Fibroblast of skin of back (primary cell): ENCODE results near the gene PIGT. TPM values are rescaled to one million over a fixed set of nuclear protein-coding genes. Genes with fewer than 3 reads are reported as not detected.
A peak's percentile ranks its signal among the peaks of the same experiment; 100 is the strongest.

Experiments used
- DNase-seq: peaks from one replicate; pipeline ENCODE4 v3.0.0-alpha.2; 2013
- polyA plus RNA-seq, 2 experiments: library from polyadenylated mRNA; unstranded; fragments of 120-200 nt; gene quantifications; one replicate each; pipeline ENCODE4 v1.2.1, GENCODE V29; 2013; ENCODE audit not compliant: insufficient read length in 2 of 2

PIGT gene
- 161 TPM for polyA plus RNA-seq (2013, experiment 1 of 2; ENCODE audit: insufficient read length)
- polyA plus RNA-seq (2013, experiment 2 of 2; ENCODE audit: insufficient read length), result 157 TPM

DNA sequence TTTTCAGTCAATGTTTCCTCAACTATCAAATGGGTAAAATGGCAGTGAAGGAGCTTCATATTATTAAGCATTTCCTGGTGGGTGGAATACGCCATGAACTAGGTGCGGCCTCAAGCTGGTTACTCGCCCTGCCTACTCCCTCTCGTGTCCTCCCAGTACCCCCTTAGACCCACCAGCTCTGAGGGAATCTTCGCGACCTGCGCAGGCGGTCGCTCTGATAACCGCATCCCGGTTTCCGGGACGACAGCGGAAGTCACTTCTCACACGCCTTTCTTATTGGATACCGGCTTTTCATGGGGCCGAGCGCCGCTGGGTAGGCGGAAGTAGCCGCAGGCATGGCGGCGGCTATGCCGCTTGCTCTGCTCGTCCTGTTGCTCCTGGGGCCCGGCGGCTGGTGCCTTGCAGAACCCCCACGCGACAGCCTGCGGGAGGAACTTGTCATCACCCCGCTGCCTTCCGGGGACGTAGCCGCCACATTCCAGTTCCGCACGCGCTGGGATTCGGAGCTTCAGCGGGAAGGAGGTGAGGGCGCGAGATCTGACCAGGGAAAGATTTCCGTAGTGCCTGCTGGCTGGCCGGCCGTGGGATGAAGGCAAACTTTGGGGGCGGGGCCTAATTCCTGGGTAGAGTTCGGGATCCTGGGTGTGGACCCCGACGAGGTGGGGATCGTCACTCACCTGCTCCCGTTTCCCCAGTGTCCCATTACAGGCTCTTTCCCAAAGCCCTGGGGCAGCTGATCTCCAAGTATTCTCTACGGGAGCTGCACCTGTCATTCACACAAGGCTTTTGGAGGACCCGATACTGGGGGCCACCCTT is at the start of gene PIGT:
PIGT (plus strand) TSS at position 320 of the 816 bp plus-strand sequence; CDS start at position 336, 16 bp downstream.
- peak; percentile 84 for DNase-seq

- DNase-seq, result no peak
Observed at GRCh38 chr20:45366192-45366591, 49.7 kb upstream of the PIGT start.

DNA sequence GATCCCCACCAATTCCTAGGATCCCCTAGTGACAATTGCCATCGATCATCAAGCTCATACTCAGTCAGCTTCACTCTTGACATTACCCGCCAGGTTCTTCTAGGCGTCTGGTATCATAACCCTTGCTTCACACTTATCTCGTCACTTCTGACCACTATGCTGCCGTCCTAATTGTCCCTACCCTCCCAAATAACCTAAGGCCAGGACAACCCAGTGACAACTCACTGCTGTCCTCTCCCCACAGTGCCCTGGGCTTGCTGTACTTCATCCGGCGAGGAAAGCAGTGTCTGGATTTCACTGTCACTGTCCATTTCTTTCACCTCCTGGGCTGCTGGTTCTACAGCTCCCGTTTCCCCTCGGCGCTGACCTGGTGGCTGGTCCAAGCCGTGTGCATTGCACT is 49.3 kb upstream of the PIGT start:
- no peak for DNase-seq

DNA sequence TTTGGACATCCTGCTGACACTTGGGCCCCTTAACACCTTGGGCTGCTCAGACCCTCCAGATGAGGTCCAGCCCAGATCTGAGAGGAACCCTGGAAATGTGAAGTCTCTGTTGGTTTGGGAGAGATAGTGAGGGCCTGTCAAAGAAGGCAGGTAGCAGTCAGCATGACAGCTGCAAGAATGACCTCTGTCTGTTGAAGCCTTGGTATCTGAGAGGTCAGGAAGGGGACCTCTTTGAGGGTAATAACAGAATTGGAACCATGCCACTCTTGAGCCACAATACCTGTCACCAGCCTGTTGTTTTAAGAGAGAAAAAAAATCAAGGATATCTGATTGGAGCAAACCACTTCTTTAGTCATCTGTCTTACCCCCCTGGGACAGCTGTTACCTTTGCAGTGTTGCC is 48.8 kb upstream of the PIGT start:
- no peak for DNase-seq

DNA sequence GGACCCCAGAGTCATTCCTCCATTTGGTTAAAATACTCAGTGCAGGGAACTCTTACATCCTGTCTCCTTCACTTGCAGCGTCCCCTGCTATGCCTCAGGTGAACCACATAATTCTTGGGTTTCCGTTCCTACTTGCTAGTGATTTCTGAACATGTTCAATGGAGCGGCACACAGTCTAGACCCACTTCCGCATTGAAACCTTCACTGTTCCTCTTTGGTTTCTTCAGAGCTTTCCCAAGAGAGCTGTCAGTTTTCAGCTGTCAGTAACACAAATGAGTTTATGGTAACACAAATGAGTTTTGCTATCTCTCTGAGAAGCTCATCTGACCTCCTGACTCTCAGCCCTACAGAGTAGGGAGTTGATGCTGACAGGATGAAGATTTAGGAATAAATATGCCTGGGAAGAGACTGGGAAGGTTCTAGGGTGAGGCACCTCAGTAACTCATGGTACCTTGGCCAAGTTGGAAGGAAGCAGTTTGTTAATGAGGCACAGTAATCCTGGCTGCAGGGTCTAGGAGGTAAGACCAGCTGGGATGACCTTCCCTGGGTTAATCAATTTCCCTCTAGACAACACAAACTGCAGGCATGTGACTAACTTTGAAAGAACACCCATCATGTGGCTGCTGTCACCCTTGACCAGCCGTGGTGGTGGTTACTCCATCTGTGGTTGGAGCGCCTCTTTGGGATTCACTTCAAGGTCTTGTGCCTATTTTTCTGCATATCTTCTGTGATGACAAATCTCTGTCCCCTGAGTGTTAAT is 47.5 kb upstream of the PIGT start:
- no peak for DNase-seq

GRCh38 chr20:45370571-45371160 is 45.3 kb upstream of the PIGT start:
- DNase-seq, result no peak

DNA sequence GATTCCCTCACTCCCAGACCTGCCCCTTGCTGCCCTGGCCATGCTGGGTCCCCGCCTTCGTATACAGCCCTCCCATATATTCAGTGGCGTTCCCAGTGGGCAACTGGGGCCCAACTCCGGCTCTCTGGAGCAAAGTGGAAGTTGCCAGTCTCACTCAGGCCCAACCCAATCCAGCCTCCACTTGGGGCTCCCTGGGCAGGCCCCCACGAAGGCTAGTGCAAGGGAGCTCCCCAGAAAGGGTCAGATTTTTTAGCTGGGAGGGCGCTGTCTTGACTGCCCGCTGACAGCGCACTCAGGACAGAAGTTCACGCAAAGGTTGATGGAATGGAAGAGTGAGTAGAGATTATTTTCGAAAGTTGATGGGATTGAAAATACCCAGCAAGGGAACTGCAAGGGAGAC is 43.7 kb upstream of the PIGT start:
- no peak for DNase-seq

GRCh38 chr20:45372646-45373352 is 43.1 kb upstream of the PIGT start:
- DNase-seq, result no peak

DNA sequence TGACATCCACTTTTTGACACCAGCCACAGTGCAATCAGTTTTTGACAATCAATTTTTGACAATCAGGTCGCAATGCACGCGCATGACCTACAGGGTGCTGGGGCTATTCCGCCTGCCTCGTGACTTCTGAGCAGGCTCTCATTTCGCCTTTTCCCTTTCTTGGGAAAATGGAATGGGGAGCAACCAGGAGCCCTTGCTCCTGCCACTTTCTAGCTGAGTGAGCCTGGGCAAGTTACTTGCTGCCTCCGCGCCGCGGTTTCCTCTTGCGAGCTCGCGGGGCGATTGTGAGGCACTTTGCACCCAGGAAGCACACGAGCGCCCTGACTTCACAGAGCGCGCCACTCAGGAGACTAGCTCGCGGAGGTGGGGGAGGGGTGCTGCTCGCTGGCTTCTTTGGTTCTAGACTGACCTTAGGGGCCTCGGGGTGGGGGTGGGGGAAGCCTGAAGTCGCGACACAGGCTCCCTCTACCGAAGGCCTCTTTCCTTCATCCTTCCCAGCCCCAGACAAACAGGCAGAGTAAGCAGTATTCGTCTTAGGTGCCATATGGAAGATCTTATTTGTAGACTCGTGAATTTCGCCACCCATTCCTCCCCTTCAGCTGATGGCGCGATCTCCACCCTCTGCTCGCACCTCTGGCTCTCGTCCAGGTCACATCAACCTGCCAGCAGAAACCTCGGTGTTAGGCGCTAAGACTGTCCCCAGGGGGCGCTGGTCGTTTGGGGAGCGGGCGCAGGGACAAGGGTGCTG is 42.4 kb upstream of the PIGT start:
- DNase-seq, result peak; percentile 77

GRCh38 chr20:45374101-45374467 is 41.9 kb upstream of the PIGT start:
- no peak for DNase-seq

GRCh38 chr20:45374966-45375365 is 41.0 kb upstream of the PIGT start:
- DNase-seq, result no peak

DNA sequence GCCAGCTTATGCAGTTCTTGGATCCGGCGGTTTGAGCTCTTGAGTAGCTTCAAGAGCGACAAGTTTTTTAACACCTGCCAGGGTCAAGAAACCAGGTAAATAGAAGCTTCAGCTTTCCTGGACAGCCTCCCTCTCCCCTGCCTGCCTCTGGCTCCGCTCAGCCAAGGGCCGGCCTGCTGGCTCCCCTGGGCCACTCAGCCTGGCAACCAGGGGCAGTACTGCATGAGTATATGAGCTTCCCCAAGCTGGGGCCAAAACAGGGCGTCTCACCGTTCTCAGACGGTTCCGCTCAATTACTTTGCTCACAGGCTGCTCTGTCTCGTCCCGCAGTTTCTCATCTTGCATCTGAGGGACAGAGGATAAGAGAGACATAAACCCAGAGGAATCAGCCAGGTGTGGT is 38.7 kb upstream of the PIGT start:
- DNase-seq, result no peak

DNA sequence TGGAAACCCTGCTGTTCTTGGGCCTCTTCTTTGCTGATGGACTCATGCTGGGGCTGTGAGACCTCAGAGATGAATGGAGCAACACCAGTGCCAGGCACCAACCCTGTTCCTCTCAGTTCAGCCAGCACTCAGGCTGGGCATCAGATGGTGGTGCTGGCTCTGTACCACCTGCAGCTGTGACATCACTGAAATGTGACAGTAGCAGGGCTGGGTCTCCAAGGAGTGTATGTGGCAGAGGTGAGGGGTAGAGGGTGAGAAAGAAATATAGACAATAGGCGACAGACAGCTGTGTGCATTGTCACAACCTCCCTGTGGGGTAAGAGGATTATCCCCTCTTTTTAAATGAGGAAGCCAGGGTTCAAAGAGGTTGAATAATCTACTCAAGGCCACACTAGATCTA is 37.8 kb upstream of the PIGT start, which contains the start of gene TP53TG5:
TP53TG5 (minus strand) TSS at position 135 of the 400 bp plus-strand sequence; CDS start at position 46, 89 bp downstream.
- DNase-seq, result no peak

- DNase-seq, result no peak
Observed at GRCh38 chr20:45387274-45387673, 28.7 kb upstream of the PIGT start.

- no peak for DNase-seq
Observed at GRCh38 chr20:45390931-45391330, 25.0 kb upstream of the PIGT start.

DNA sequence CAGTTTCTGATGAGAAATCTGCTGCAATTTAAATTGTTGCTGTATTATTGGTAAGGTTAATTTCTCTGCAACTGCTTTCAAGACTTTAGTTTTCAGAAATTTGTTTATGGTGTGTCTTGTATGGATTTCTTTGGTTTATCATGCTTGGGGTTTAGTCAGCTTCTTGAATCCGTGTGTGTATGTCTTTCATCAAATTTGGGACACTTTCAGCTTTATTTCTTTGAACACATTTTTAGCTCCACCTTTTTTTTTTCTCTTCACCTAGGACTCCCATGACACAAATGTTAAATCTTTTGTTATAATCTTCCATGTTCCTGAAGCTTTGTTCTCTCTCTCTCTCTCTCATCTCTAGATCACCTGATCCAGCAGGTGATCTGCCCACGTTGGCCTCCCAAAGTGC is 24.4 kb upstream of the PIGT start:
- no peak for DNase-seq

DNA sequence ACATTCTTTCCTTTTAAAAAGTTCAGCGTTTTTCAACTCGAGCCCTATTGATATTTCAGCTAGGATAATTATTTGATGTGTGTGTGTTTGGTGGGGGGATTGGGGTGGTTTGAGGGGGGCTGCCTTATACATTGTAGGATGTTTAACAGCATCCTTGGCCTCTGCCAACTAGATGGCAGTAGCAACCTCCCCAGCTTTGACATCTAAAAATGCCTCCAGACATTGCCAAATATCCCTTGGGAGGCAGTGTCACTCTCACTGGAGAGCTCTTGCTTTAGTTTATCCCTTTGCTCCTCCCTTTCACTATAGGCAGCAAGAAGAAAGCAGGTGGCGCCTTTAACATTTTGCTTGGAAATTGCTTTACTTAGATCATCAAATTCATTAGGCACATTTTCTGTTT is 23.2 kb upstream of the PIGT start:
- DNase-seq, result peak; percentile 13

GRCh38 chr20:45394221-45395113 is 21.5 kb upstream of the PIGT start:
- no peak for DNase-seq

- no peak for DNase-seq
Observed at GRCh38 chr20:45395114-45395415, 20.9 kb upstream of the PIGT start.

GRCh38 chr20:45399018-45399417 is 16.9 kb upstream of the PIGT start:
- no peak for DNase-seq
